RWPE1 (cell line): Measurements from ENCODE around the gene COL4A1.

Source experiments
- CTCF ChIA-PET: fragments of 350-600 bp; sonication (Branson Sonifier 250); formaldehyde crosslinking; extraction: SDS; loops from one replicate; lab custom pipeline; 2021; lab: Yijun Ruan, JAX
- POLR2A ChIA-PET: fragments of 400-600 bp; formaldehyde crosslinking; extraction: SDS; loops from one replicate; lab custom pipeline; 2020; ENCODE audit warnings: antibody characterized with exemption; ENCODE audit not compliant: low non-redundant PET; lab: Yijun Ruan, JAX
- DNase-seq: peaks from one replicate; pipeline ENCODE4 v3.0.0; 2012; ENCODE audit warnings: low spot score
- H3K27ac ChIP-seq: fragments of 450-650 bp; 2 replicates; pipeline ENCODE4 v1.5.1; 2017
- CTCF ChIP-seq: fragments of 450-650 bp; conservative IDR thresholded peaks from 2 replicates; pipeline ENCODE4 v1.5.1; 2017; ENCODE audit warnings: low read depth, mild to moderate bottlenecking

Gene COL4A1

DNA sequence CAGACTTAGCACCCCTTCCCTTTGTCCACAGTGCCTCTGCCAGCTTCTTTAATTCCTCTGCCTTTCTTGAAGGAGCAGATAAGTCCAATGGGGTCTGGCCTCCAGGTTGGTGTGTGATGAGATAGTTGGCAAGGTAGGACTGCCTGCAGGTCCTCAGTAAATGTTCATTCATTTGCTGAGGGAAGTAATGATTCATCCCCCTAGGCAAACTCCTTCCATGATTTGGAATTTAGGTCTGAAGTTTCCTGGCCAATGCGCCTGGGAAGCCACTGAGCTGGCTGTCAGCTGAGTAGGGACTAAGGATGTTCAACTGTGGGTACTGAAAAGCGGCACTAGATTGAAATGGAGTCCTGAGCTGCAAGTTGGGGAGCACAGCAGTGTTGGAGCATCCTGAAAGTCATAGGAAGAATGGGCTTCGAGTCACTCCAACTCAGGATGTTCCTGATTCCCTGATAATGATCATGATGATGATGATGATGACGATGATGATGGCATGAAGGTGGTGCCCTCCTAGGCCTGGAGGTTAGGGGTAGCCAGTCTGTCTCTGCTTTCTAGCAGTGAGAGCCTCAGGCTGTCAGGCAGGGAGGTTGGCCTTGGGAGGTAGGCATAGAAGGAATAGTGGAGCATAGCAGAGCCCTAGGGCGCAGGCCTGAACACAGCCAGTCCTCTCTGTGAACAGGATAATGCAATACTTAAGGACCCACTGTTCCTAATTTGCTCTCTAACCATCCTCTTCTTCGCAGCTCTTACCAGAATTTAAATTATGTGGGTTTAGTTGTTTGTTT is 44.9 kb upstream of the COL4A1 start:
- POLR2A ChIA-PET, result no interaction called here
- no peak overlapping the region for H3K27ac ChIP-seq
- DNase-seq, result no peak
- CTCF ChIA-PET, result interaction anchor here (0.5 kb wide), 1 partner anchor 472 kb away, joined by 3 read pairs; no protein-coding TSS in a partner anchor
- TF ChIP-seq CTCF, result no peak

- peak overlapping the region; percentile 24 for H3K27ac ChIP-seq
- no peak for TF ChIP-seq CTCF
- ChIA-PET POLR2A (no interaction called here), CTCF (no interaction called here)
- no peak for DNase-seq
These were observed 43.6 kb upstream of the COL4A1 start for GRCh38 chr13:110350509-110350908.

DNA sequence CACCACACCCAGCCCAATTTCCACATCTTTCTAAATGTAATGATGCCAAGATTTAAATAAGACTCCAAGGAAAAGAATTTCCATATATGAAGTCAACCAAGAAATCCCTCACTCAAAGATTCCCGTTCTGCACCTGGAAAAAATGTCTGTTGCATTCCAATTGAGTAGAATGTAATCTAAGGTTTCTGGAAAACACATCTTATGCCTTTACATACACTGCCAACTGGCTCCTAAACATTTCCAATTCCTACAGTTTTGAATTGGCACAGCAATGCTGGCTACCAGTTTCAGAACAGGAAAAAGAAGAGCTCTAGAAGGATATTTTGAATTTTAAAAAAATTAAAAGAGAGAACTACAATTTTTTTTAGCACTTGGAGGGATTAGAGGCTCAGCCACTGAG is 43.1 kb upstream of the COL4A1 start:
- DNase-seq, result no peak
- H3K27ac ChIP-seq, result peak overlapping the region; percentile 24; the same call in 1 of the 2 replicates
- POLR2A ChIA-PET, result no interaction called here
- CTCF ChIA-PET, result no interaction called here
- no peak for TF ChIP-seq CTCF

- TF ChIP-seq CTCF, result no peak
- H3K27ac ChIP-seq, result peak overlapping the region; percentile 46; the same call in 1 of the 2 replicates
- no peak for DNase-seq
- POLR2A ChIA-PET, result no interaction called here
- CTCF ChIA-PET, result no interaction called here
These were observed 42.3 kb upstream of the COL4A1 start for GRCh38 chr13:110349239-110349638.

DNA sequence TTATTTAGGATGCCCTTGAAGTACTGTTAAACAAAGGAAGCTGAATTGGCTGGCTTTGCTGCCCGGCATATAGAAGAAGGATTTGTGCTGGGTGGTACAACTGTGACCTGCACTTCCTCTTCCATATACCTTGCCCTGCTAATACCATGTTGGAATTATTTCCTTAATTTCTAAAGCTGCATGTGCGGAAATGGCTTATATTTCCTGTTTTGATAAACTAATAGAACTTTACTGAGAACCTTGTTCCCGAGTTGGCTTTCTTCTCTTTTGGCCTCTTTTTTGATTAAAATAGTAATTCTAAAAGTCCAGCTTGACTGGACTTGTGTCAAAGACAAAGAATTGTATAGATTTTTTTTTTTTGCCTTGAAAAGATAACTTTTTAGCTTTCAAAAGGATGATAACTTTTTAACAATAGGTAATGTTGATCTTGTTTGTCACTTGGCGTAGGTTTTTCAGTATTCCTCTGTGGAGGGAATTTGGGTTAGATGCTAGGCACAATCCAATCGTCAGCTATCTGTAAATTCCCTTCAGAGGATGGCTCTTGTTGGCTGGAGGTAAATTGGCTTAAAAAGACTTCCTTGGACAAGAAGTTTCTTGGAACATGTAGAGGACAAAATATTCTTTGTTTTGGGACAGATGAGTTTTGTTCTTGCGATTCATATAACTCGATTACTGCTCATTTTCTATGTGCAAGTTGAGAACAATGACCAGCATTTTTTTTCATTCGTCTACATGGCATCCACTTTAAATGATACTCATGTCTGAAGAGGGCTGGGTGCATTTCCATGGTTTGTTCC is 41.5 kb upstream of the COL4A1 start:
- POLR2A ChIA-PET, result interaction anchor here (1.0 kb wide), 1 partner anchor 41 kb away, joined by 3 read pairs; the partner anchor contains the start of genes COL4A1 and COL4A2
- TF ChIP-seq CTCF, result no peak
- no peak for DNase-seq
- CTCF ChIA-PET, result interaction anchor here (0.6 to 1.4 kb wide), 2 partner anchors 40 to 62 kb away, joined by 3 read pairs; no protein-coding TSS in a partner anchor
- peak overlapping the region; percentile 89 for H3K27ac ChIP-seq
